ENCODE data around the gene TMED6. TPM values are rescaled to one million over a fixed set of nuclear protein-coding genes. Genes with fewer than 3 reads are reported as not detected.

TMED6 gene
- total RNA-seq, 1 experiment from 2014 or later, result 0.91 TPM

- no peaks in the 10 kb centered on the region for H4K20me1 ChIP-seq (ENCODE audit: insufficient read depth)
- intact Hi-C loops (cut with micrococcal nuclease), result no loop called here
- TF ChIP-seq TCF7L2 (IDR thresholded peaks at IDR 0.05; ENCODE audit: borderline replicate concordance, extremely low read depth, insufficient read depth, insufficient read length), result no peak
- no peak for TF ChIP-seq MAX (IDR thresholded peaks at IDR 0.05)
- no peak for TF ChIP-seq FOSL1 (IDR thresholded peaks at IDR 0.05; ENCODE audit: low read depth)
- TF ChIP-seq, protein P1, sequence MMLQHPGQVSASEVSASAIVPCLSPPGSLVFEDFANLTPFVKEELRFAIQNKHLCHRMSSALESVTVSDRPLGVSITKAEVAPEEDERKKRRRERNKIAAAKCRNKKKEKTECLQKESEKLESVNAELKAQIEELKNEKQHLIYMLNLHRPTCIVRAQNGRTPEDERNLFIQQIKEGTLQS (IDR thresholded peaks at IDR 0.05), result no peak
- TF ChIP-seq POLR2AphosphoS5 (IDR thresholded peaks at IDR 0.05; ENCODE audit: low read depth, low read length), result no peak
- TF ChIP-seq CTCF (IDR thresholded peaks at IDR 0.05 in 2 of 3, conservative IDR thresholded peaks at IDR 0.05 in 1 of 3; ENCODE audit: borderline replicate concordance in 1 of 3, insufficient read depth in 1 of 3, low read depth in 2 of 3, low read length in 2 of 3), result no peak
- no peak for TF ChIP-seq SRF (IDR thresholded peaks at IDR 0.05; ENCODE audit: low read depth)
- no peak for TF ChIP-seq EZH2 (IDR thresholded peaks at IDR 0.05)
- TF ChIP-seq ZNF274 (IDR thresholded peaks at IDR 0.05; ENCODE audit: low read depth, low read length), result no peak
- TF ChIP-seq YY1 (IDR thresholded peaks at IDR 0.05; ENCODE audit: extremely low read depth, insufficient replicate concordance, low read depth, low read length), result no peak
- no peak for TF ChIP-seq ELF1 (IDR thresholded peaks at IDR 0.05; ENCODE audit: borderline replicate concordance, low read depth)
- TF ChIP-seq EZH2phosphoT487 (IDR thresholded peaks at IDR 0.05; ENCODE audit: borderline replicate concordance), result no peak
- TF ChIP-seq, protein P2, sequence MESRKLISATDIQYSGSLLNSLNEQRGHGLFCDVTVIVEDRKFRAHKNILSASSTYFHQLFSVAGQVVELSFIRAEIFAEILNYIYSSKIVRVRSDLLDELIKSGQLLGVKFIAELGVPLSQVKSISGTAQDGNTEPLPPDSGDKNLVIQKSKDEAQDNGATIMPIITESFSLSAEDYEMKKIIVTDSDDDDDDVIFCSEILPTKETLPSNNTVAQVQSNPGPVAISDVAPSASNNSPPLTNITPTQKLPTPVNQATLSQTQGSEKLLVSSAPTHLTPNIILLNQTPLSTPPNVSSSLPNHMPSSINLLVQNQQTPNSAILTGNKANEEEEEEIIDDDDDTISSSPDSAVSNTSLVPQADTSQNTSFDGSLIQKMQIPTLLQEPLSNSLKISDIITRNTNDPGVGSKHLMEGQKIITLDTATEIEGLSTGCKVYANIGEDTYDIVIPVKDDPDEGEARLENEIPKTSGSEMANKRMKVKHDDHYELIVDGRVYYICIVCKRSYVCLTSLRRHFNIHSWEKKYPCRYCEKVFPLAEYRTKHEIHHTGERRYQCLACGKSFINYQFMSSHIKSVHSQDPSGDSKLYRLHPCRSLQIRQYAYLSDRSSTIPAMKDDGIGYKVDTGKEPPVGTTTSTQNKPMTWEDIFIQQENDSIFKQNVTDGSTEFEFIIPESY (IDR thresholded peaks at IDR 0.05; ENCODE audit: extremely low read depth, insufficient replicate concordance, low read length), result no peak
- TF ChIP-seq EGR1 (IDR thresholded peaks at IDR 0.05; ENCODE audit: low read depth), result no peak
- TF ChIP-seq, protein P3, sequence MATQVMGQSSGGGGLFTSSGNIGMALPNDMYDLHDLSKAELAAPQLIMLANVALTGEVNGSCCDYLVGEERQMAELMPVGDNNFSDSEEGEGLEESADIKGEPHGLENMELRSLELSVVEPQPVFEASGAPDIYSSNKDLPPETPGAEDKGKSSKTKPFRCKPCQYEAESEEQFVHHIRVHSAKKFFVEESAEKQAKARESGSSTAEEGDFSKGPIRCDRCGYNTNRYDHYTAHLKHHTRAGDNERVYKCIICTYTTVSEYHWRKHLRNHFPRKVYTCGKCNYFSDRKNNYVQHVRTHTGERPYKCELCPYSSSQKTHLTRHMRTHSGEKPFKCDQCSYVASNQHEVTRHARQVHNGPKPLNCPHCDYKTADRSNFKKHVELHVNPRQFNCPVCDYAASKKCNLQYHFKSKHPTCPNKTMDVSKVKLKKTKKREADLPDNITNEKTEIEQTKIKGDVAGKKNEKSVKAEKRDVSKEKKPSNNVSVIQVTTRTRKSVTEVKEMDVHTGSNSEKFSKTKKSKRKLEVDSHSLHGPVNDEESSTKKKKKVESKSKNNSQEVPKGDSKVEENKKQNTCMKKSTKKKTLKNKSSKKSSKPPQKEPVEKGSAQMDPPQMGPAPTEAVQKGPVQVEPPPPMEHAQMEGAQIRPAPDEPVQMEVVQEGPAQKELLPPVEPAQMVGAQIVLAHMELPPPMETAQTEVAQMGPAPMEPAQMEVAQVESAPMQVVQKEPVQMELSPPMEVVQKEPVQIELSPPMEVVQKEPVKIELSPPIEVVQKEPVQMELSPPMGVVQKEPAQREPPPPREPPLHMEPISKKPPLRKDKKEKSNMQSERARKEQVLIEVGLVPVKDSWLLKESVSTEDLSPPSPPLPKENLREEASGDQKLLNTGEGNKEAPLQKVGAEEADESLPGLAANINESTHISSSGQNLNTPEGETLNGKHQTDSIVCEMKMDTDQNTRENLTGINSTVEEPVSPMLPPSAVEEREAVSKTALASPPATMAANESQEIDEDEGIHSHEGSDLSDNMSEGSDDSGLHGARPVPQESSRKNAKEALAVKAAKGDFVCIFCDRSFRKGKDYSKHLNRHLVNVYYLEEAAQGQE (IDR thresholded peaks at IDR 0.05; ENCODE audit: low read depth), result no peak
- no peak for TF ChIP-seq SIN3A (IDR thresholded peaks at IDR 0.05; ENCODE audit: low read depth)
- TF ChIP-seq POLR2A (IDR thresholded peaks at IDR 0.05; ENCODE audit: borderline replicate concordance, extremely low read depth, insufficient read depth, insufficient read length), result no peak
- no peak overlapping the region for H3K9ac ChIP-seq (ENCODE audit: low read length)
- RAD21 ChIA-PET (ENCODE audit: low non-redundant PET in 1 of 2, low total read pairs in 2 of 2, uncharacterized antibody in 2 of 2, unreplicated experiment in 2 of 2), result no interaction called here
- no peak overlapping the region for H3K4me2 ChIP-seq (ENCODE audit: low read length)
- H3K9me2 ChIP-seq (ENCODE audit: insufficient read depth), result no peaks in the 10 kb centered on the region
- POLR2A ChIA-PET, result no interaction called here
- DNase-seq (ENCODE audit: low read depth, low spot score), result no peak
- ATAC-seq, result no peak
- no peak overlapping the region for H3K27ac ChIP-seq (ENCODE audit: low read depth, low read length)
- peaks cover 0 to 4% of the 10 kb centered on the region in 2 experiments; a peak in 1 of 4 replicates for H3K36me3 ChIP-seq (ENCODE audit: control insufficient read depth in 1 of 2, insufficient read depth in 2 of 2, low read length in 2 of 2)
- no peaks in the 10 kb centered on the region for H3K9me3 ChIP-seq (ENCODE audit: control insufficient read depth in 1 of 2, insufficient read depth in 1 of 2, low read depth in 1 of 2, low read length in 2 of 2)
- H2AFZ ChIP-seq (ENCODE audit: low read depth, low read length, poor library complexity, severe bottlenecking), result no peak overlapping the region
- CTCF ChIA-PET, result no interaction called here
- BruUV-seq (replicated peaks), result no TSS peak
- peaks cover 4 to 11% of the 10 kb centered on the region in 2 experiments for H3K4me1 ChIP-seq (ENCODE audit: control insufficient read depth in 1 of 2, insufficient read depth in 2 of 2, low read length in 2 of 2)
- H3K79me2 ChIP-seq (ENCODE audit: insufficient read depth, low read length), result peaks cover 8% of the 10 kb centered on the region
- no peaks in the 10 kb centered on the region for H3K27me3 ChIP-seq (ENCODE audit: insufficient read depth, low read length)
- no peak overlapping the region for H3K4me3 ChIP-seq (replicated peaks in 1 of 2; ENCODE audit: low read depth in 1 of 2, low read length in 2 of 2)
These were observed 44.5 kb downstream of the TMED6 start for GRCh38 chr16:69307091-69307490.
